Measurements from ENCODE around the gene DDIT4. TPM values are rescaled to one million over a fixed set of nuclear protein-coding genes. Genes with fewer than 3 reads are reported as not detected.

The DDIT4 gene
- total and polyA plus RNA-seq, 9 of the 15 experiments (the other 6 are each of a cell fraction or from before 2014, with no cell fraction given) = 8.2 to 675 (median 159) TPM

GRCh38 chr10:72309290-72310240 is 35.8 kb downstream of the DDIT4 start (continued):
- TF ChIP-seq ZNF830 (CRISPR knock-in tag; IDR thresholded peaks at IDR 0.05) (no peak), PTBP1 (IDR thresholded peaks at IDR 0.05; ENCODE audit: low read depth, low read length) (no peak), PTTG1 (tag; IDR thresholded peaks at IDR 0.05; ENCODE audit: low read depth) (peak; percentile 29; the same call in 1 of the 2 replicates), TCF3 (CRISPR knock-in tag; IDR thresholded peaks at IDR 0.05) (no peak), RBM39 (optimal IDR thresholded peaks at IDR 0.05; ENCODE audit: low read depth, low read length) (no peak), MGA (IDR thresholded peaks at IDR 0.05) (peak; percentile 59), PREB (CRISPR knock-in tag; IDR thresholded peaks at IDR 0.05) (no peak), GABPB1 (CRISPR knock-in tag; IDR thresholded peaks at IDR 0.05) (peak; percentile 49; the same call in 1 of the 2 replicates), FOXO4 (CRISPR knock-in tag; IDR thresholded peaks at IDR 0.05) (no peak), RAD51 (IDR thresholded peaks at IDR 0.05; ENCODE audit: borderline replicate concordance, low read depth) (no peak), ADNP (tag; IDR thresholded peaks at IDR 0.05) (0 out of 2 replicates have a peak, but pooled peaks have one; percentile 31), NR4A1 (CRISPR knock-in tag; IDR thresholded peaks at IDR 0.05) (0 out of 2 replicates have a peak, but pooled peaks have one; percentile 86), NR4A1 (tag; IDR thresholded peaks at IDR 0.05) (peak; percentile 58; the same call in 1 of the 2 replicates)
